HepG2 (cell line): Measurements from ENCODE around the gene SLC25A19. TPM values are rescaled to one million over a fixed set of nuclear protein-coding genes. Genes with fewer than 3 reads are reported as not detected.

Source experiments
- ARID3A ChIP-seq: IDR thresholded peaks from 2 replicates; pipeline ENCODE4 v1.6.1; 2012; ENCODE audit warnings: low read depth, low read length, improper control_type of control experiment
- ARNT2 ChIP-seq: sonication (generic); formaldehyde crosslinking; IDR thresholded peaks from 2 replicates; pipeline ENCODE4 v1.8.0; 2022; ENCODE audit warnings: mild to moderate bottlenecking, low read depth, missing genetic modification reagents, moderate library complexity
- FOXP4 ChIP-seq: sonication (generic); formaldehyde crosslinking; IDR thresholded peaks from 2 replicates; pipeline ENCODE4 v1.4.0; 2020; ENCODE audit warnings: missing genetic modification reagents
- HDAC1 ChIP-seq: sonication (generic); formaldehyde crosslinking; IDR thresholded peaks from 2 replicates; pipeline ENCODE4 v1.5.1; 2020; ENCODE audit warnings: mild to moderate bottlenecking, missing genetic modification reagents
- NCOR1 ChIP-seq: fragments of 200-600 bp; sonication (generic); IDR thresholded peaks from 2 replicates; pipeline ENCODE4 v1.7.0; 2017; ENCODE audit warnings: antibody characterized with exemption, low read length, borderline replicate concordance
- NFIB ChIP-seq: sonication (generic); formaldehyde crosslinking; IDR thresholded peaks from 2 replicates; pipeline ENCODE4 v1.9.0; 2021; ENCODE audit warnings: missing genetic modification reagents, mild to moderate bottlenecking, borderline replicate concordance
- PPARG ChIP-seq: conservative IDR thresholded peaks from 2 replicates; pipeline ENCODE4 v1.6.1; 2016; ENCODE audit warnings: missing biosample characterization, missing genetic modification reagents
- SALL1 ChIP-seq: sonication (generic); formaldehyde crosslinking; IDR thresholded peaks from 2 replicates; pipeline ENCODE4 v1.8.0; 2022; ENCODE audit warnings: mild to moderate bottlenecking, missing genetic modification reagents
- SKI ChIP-seq: fragments of 450-650 bp; IDR thresholded peaks from one replicate; pipeline ENCODE4 v1.6.1; 2018; ENCODE audit warnings: mild to moderate bottlenecking; ENCODE audit not compliant: partially characterized antibody
- ZKSCAN8 ChIP-seq: IDR thresholded peaks from 2 replicates; pipeline ENCODE4 v1.6.1; 2016; ENCODE audit warnings: borderline replicate concordance, missing genetic modification reagents, missing compliant biosample characterization
- ZNF280D ChIP-seq: sonication (generic); formaldehyde crosslinking; IDR thresholded peaks from 2 replicates; pipeline ENCODE4 v1.5.1; 2020; ENCODE audit warnings: mild to moderate bottlenecking, missing genetic modification reagents
- ZNF430 ChIP-seq: sonication (generic); formaldehyde crosslinking; IDR thresholded peaks from 2 replicates; pipeline ENCODE4 v1.9.0; 2021; ENCODE audit warnings: mild to moderate bottlenecking, missing genetic modification reagents
- ZNF609 ChIP-seq: sonication (generic); formaldehyde crosslinking; IDR thresholded peaks from 2 replicates; pipeline ENCODE4 v1.4.0; 2020; ENCODE audit warnings: mild to moderate bottlenecking, missing genetic modification reagents, borderline replicate concordance
- ZNF788 ChIP-seq: sonication (generic); formaldehyde crosslinking; IDR thresholded peaks from 2 replicates; pipeline ENCODE4 v1.5.0; 2020; ENCODE audit warnings: mild to moderate bottlenecking, missing genetic modification reagents, borderline replicate concordance
- ZSCAN25 ChIP-seq: sonication (generic); formaldehyde crosslinking; IDR thresholded peaks from 2 replicates; pipeline ENCODE4 v1.8.0; 2022; ENCODE audit warnings: mild to moderate bottlenecking, missing genetic modification reagents
- polyA plus RNA-seq, 8 experiments: library from polyadenylated mRNA; depleted of rRNA in 3 of 8; stranded (reverse) in 7 of 8; unstranded in 1 of 8; fragments of >200 nt; fragmentation: Illumina TruSeq in 4 of 8; extraction: Trizol in 4 of 8; gene quantifications; 2 replicates each; pipeline versions ENCODE4 v1.2.1 to v1.2.3, GENCODE V29; 2011 to 2016; ENCODE audit warnings: low read depth in 4 of 8, missing spikeins in 1 of 8, mixed read lengths in 1 of 8; ENCODE audit not compliant: insufficient read depth in 1 of 8
- total RNA-seq, 5 experiments: library from RNA; depleted of rRNA; stranded (reverse); fragments of >200 nt; fragmentation: Illumina TruSeq; extraction: Trizol; gene quantifications; 2 replicates each; pipeline ENCODE4 v1.2.3, GENCODE V29; 2016; ENCODE audit warnings: low read depth in 1 of 5

Gene SLC25A19
- total and polyA plus RNA-seq, 2 of the 13 experiments (the other 11 are each of a cell fraction or from before 2014, with no cell fraction given): 24.4 to 41.4 TPM

- peak; percentile 77 for TF ChIP-seq SALL1 (CRISPR knock-in tag)
- peak; percentile 97 for TF ChIP-seq ZNF609 (CRISPR knock-in tag)
- peak; percentile 92 for TF ChIP-seq PPARG (CRISPR knock-in tag)
- no peak for TF ChIP-seq ZNF280D (CRISPR knock-in tag)
- TF ChIP-seq ARID3A: peak; percentile 65; the same call in 1 of the 2 replicates
- peak; percentile 94 for TF ChIP-seq ZKSCAN8 (CRISPR knock-in tag)
- TF ChIP-seq ZNF430: peak; percentile 79; the same call in 1 of the 2 replicates
- TF ChIP-seq NFIB (CRISPR knock-in tag): no peak
- TF ChIP-seq ARNT2: peak; percentile 44
- peak; percentile 88 for TF ChIP-seq HDAC1 (CRISPR knock-in tag)
- peak; percentile 91 for TF ChIP-seq FOXP4
- TF ChIP-seq ZSCAN25 (CRISPR knock-in tag): peak; percentile 13; the same call in 1 of the 2 replicates
- TF ChIP-seq NCOR1: peak; percentile 82
- 0 out of 2 replicates have a peak, but pooled peaks have one; percentile 63 for TF ChIP-seq ZNF788 (CRISPR knock-in tag)
- peak; percentile 41 for TF ChIP-seq SKI
These were observed 6.2 kb upstream of the SLC25A19 start (continued) for GRCh38 chr17:75295201-75296158.
